GM19467 (cell line): ENCODE data around the gene VOPP1.
"Not testable (repeated sequence)": the region's sequence is repeated elsewhere in the genome, so short reads cannot be mapped to it uniquely, and the experiment has no call there.

Source experiments
- ATAC-seq: cut with Tn5 transposase; IDR thresholded peaks from one replicate; pipeline ENCODE4 v1.9.1; 2021; ENCODE audit warnings: mild to moderate bottlenecking, moderate library complexity; ENCODE audit not compliant: unreplicated experiment

Gene VOPP1

GRCh38 chr7:55587687-55588378 is 15.5 kb upstream of the VOPP1 start:
- ATAC-seq = no peak

- ATAC-seq = not testable (repeated sequence)
These were observed 10.4 kb upstream of the VOPP1 start for GRCh38 chr7:55582656-55583055.

DNA sequence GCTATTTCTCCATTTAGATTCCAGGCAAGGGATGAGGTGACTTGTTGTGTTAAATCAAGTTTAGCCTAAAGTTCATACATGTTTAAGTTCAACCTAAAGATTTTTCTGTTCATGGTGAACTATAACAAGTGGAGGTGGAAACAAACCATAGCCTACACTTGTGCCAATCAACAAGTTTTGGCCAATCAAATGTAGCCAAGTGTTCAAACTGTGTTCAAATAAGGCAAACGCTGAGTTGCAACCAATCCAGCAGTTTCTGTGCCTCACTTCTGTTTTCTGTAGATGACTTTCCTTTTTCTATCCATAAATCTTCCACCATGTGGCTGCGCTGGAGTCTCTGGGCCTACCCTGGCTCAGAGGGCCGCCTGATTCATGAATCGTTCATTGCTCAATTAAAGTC is 4.5 kb upstream of the VOPP1 start:
- ATAC-seq = no peak

GRCh38 chr7:55575733-55576132 is 3.4 kb upstream of the VOPP1 start:
- ATAC-seq = no peak

- no peak for ATAC-seq
These were observed 2.8 kb upstream of the VOPP1 start for GRCh38 chr7:55575098-55575497.

DNA sequence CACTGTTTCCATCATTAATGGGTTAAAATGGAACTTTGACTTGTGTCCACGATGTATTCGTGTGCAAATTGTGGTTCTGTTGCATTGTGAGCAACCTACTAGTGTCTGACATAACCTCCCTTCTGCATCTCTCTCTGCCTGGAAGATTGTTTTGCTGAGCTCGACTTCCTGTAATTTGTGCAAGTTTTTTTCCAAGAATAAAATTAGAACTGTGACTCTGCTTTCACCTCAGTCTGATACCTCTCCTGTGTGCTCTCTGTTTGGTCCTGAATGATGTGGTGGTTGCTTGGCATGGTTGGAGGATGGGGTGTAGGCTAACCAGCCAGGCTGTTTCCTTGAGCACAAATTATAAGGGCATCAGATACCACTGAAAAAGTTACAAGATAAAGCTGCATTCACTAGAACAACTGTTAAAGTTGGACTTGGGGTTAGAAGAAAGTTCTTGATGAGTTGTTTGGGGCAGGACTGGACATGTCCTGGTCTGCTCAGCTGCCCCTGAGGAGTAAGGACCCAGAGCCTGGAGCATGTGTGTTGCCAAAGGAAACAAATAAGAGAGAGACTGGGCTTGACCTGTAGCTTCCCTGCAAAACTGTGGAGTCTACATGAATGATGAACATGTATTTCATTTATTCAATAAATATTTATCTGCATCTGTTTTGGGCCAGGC is 1.9 kb upstream of the VOPP1 start:
- ATAC-seq = no peak

DNA sequence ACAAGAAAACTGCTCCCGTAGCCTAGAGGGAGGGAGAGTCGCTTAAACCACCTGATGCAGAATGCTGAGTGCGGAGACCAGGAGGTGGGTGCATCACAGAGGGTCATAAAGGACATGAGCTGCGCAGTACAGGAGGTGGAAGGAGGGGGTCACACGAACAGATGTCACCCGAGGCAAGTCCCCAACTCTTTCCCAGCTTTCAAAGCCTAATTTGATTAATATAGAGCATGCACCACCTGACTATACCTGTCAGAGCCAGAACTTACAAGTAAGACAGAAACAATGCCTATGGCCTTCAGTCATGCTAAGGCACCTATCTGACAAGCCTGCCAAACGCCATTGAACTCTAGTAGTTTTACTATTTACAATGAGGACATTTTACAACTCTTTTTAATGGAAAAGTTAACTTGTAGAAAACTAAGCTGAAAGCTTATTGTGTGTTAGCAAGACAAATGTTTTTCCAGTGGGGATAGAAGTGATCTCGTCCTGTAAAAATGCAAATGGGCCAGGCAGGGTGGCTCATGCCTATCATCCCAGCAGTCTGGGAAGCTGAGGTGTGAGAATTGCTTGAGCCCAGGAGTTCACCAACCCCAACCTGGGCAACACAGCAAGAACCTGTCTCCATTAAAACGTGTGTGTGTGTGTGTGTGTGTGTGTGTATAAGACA is 1.1 kb upstream of the VOPP1 start:
- no peak for ATAC-seq

- ATAC-seq = peak; percentile 17
These were observed 558 bp downstream of the VOPP1 start for GRCh38 chr7:55571511-55572377.

- no peak for ATAC-seq
These were observed 1.4 kb downstream of the VOPP1 start for GRCh38 chr7:55570939-55571338.

- ATAC-seq = peak; percentile 36
These were observed 2.0 kb downstream of the VOPP1 start for GRCh38 chr7:55570218-55570873.

GRCh38 chr7:55569797-55570196 is 2.5 kb downstream of the VOPP1 start:
- ATAC-seq = peak; percentile 25

DNA sequence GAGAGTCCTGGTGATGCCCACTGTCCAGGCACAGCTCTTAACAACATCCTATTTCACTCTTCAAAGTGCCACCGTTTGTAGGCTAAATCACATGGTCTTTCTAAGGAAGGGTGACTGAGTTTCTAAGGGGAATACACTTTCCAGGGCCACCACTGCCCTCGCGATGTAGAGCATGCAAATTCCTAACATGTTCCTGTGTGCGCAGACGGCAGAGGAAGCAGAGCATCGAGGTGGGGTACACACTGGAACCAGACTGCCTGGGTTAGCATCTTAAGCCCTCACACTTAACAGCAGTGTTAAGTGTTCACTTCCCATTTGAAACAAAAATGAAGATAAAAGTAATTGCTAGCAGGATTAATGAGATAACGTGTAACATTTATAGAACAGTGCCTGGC is 3.0 kb downstream of the VOPP1 start:
- ATAC-seq = no peak

GRCh38 chr7:55568613-55569268 is 3.6 kb downstream of the VOPP1 start:
- no peak for ATAC-seq

DNA sequence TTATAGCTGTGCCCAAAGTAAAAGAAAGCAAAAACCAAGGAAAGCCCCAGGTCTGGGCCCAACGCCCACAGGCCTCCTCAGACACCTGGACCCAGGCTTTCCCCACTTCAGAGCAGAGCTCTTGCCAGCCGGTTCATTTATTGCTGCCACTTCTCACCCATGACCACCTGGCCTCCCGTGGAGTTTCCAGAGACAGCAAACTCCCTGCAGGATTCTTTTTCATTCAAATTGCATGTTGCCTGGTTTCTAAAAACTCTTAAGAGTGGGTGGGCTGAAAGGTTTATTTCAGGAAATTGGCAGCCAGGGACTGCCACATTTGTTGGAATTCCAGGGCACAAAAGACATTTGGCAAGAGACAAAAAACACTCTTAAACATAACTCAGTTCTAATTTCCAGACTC is 4.7 kb downstream of the VOPP1 start:
- ATAC-seq = no peak

DNA sequence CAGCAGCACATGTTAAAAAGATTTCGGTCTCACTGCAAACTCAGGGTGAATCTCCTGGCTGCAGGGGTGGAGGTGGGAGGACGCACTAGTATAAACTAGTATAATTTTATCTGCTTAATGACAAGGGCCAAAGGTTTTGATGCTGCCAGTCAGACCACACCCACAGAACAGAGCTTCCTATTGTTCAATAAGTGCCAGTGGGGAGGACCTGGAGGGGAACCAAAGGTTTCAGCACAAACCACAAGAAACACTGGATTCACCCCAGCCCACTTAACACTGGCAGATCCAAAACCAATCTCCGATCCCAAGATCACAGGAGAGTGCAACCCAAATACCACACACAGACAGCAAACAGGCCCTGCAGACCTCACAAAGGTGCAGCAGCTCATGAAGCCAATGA is 6.6 kb downstream of the VOPP1 start:
- ATAC-seq = no peak

GRCh38 chr7:55563596-55564325 is 8.5 kb downstream of the VOPP1 start:
- ATAC-seq = no peak

GRCh38 chr7:55561690-55562089 is 10.6 kb downstream of the VOPP1 start:
- ATAC-seq = no peak

DNA sequence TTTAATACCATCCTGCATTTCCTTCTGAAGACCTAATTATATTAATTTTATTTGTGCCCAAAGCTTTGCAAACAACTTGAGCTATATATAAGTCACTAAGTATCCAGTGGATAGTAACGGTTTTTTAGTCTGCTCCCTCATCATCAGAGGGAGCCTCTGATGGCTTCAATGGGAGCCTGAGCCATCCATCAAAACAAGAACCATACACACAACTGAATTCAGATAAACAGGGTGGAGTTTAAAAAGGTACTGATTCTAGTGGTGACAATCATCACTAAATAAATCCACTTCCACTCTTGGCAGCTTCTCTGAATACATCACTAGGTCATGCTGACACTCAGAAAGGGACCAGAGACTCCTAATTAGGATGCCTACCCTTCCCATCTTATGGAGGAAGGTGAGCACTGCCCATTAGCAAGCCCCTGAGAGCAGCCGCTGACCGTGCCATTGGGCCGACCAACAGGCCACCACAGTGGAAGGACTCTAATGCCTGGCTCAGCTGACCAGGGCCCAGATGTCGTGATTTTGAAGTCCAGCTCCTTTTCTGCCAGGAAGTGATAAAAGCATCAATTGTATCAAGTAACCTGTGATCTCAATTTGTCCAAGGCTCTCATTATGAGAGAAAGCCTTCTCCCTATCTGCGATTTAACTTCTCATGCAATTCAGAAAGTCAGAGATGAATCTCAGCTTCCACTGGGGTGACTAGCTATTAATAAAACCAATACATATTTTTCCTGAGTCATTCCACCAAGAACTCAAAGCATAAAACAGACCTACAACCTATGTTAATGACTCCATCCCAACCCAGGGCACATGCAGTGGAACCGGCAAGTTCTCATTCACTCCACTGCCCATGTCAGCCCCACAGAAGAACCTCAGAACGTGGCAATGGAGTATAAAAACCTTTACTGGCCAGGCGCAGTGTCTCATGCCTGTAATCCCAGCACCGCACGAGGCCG is 13.1 kb downstream of the VOPP1 start:
- no peak for ATAC-seq
